GM21717 (cell line): ENCODE results near the gene SCOC.
A peak's percentile ranks its signal among the peaks of the same experiment; 100 is the strongest.
"Not testable (repeated sequence)": the region's sequence is repeated elsewhere in the genome, so short reads cannot be mapped to it uniquely, and the experiment has no call there.

Experiments
- ATAC-seq: cut with Tn5 transposase; IDR thresholded peaks from one replicate; pipeline ENCODE4 v1.9.1; 2021; ENCODE audit warnings: mild to moderate bottlenecking, moderate library complexity; ENCODE audit not compliant: unreplicated experiment

SCOC gene

GRCh38 chr4:140359562-140360427 lies 13.7 kb upstream of the SCOC start:
- peak; percentile 96 for ATAC-seq

- no peak for ATAC-seq
Observed at GRCh38 chr4:140361099-140361498, 12.3 kb upstream of the SCOC start.

GRCh38 chr4:140363051-140363450 lies 10.4 kb upstream of the SCOC start:
- ATAC-seq: no peak

- no peak for ATAC-seq
Observed at GRCh38 chr4:140363558-140363957, 9.9 kb upstream of the SCOC start.

GRCh38 chr4:140367738-140368137 lies 5.7 kb upstream of the SCOC start:
- ATAC-seq: no peak

- no peak for ATAC-seq
Observed at GRCh38 chr4:140368686-140369085, 4.8 kb upstream of the SCOC start.

- peak; percentile 63 for ATAC-seq
Observed at GRCh38 chr4:140372751-140373327, 607 bp upstream of the SCOC start.

- ATAC-seq: no peak
Observed at GRCh38 chr4:140374130-140374477, 658 bp downstream of the SCOC start.

- ATAC-seq: no peak
Observed at GRCh38 chr4:140382732-140383131, 9.3 kb downstream of the SCOC start.

- ATAC-seq: no peak
Observed at GRCh38 chr4:140388015-140388414, 14.6 kb downstream of the SCOC start.

GRCh38 chr4:140395668-140396067 lies 22.2 kb downstream of the SCOC start:
- ATAC-seq: no peak

GRCh38 chr4:140400111-140400510 lies 26.7 kb downstream of the SCOC start:
- ATAC-seq: no peak

GRCh38 chr4:140406292-140406691 lies 32.8 kb downstream of the SCOC start:
- no peak for ATAC-seq

- ATAC-seq: no peak
Observed at GRCh38 chr4:140408974-140409373, 35.5 kb downstream of the SCOC start.

GRCh38 chr4:140413130-140413969 lies 39.9 kb downstream of the SCOC start:
- not testable (repeated sequence) for ATAC-seq

GRCh38 chr4:140423106-140423505 lies 49.7 kb downstream of the SCOC start:
- ATAC-seq: no peak

- ATAC-seq: peak; percentile 22
Observed at GRCh38 chr4:140426610-140427105, 53.2 kb downstream of the SCOC start.

- peak; percentile 84 for ATAC-seq
Observed at GRCh38 chr4:140427106-140427918, 53.9 kb downstream of the SCOC start, which contains the start of gene CLGN. Gene CLGN (minus strand): TSS chr4:140427648. CDS start chr4:140413078, 14,570 bp downstream.

GRCh38 chr4:140427919-140428471 lies 54.5 kb downstream of the SCOC start:
- no peak for ATAC-seq
